ENCODE data around the gene MPRIP.

DNA sequence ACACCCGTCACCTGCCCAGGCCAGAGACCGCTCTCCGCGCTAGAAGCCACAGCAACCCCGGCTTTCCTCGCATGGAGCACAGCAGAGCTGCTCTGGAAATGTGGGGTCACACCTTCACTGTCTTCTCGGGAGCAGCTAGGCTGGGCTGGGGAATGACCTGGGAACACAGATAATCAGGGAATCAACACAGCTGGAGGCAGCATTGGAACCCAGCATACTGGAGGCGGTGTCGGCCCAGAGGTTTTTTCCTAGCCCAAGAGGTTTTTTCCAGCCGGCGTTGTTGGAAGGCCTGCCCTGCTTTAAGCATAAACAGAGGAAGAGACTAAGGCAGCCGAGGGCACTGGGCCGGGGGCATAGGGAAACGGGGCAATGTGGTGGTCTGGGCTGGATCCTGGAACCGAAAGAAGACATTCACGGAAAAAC is 164.7 kb downstream of the MPRIP start:
- TF ChIP-seq, protein P1, sequence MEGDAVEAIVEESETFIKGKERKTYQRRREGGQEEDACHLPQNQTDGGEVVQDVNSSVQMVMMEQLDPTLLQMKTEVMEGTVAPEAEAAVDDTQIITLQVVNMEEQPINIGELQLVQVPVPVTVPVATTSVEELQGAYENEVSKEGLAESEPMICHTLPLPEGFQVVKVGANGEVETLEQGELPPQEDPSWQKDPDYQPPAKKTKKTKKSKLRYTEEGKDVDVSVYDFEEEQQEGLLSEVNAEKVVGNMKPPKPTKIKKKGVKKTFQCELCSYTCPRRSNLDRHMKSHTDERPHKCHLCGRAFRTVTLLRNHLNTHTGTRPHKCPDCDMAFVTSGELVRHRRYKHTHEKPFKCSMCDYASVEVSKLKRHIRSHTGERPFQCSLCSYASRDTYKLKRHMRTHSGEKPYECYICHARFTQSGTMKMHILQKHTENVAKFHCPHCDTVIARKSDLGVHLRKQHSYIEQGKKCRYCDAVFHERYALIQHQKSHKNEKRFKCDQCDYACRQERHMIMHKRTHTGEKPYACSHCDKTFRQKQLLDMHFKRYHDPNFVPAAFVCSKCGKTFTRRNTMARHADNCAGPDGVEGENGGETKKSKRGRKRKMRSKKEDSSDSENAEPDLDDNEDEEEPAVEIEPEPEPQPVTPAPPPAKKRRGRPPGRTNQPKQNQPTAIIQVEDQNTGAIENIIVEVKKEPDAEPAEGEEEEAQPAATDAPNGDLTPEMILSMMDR (IDR thresholded peaks at IDR 0.05; ENCODE audit: extremely low read depth in 1 of 2, insufficient read depth in 1 of 2, low read depth in 1 of 2, low read length in 2 of 2), result no peak
- TF ChIP-seq MAX (IDR thresholded peaks at IDR 0.05; ENCODE audit: insufficient read depth, insufficient read length) (no peak), EZH2 (IDR thresholded peaks at IDR 0.05; ENCODE audit: borderline replicate concordance, low read depth, low read length, severe bottlenecking) (no peak), POLR2A (IDR thresholded peaks at IDR 0.05; ENCODE audit: low read depth, low read length) (no peak), POLR2AphosphoS5 (IDR thresholded peaks at IDR 0.05; ENCODE audit: insufficient read depth, low read depth, low read length) (no peak), JUN (IDR thresholded peaks at IDR 0.05; ENCODE audit: borderline replicate concordance, insufficient read depth, insufficient read length, low read depth) (no peak), FOS (IDR thresholded peaks at IDR 0.05; ENCODE audit: borderline replicate concordance, insufficient read depth, low read length) (no peak), GATA2 (IDR thresholded peaks at IDR 0.05; ENCODE audit: insufficient read depth, insufficient read length, low read depth, low read length) (no peak), MYC (IDR thresholded peaks at IDR 0.05; ENCODE audit: low read depth, low read length) (no peak)

Data from endothelial cell of umbilical vein (primary cell).